Measurements from ENCODE around the gene IGSF9. TPM values are rescaled to one million over a fixed set of nuclear protein-coding genes. Genes with fewer than 3 reads are reported as not detected.

Gene IGSF9
- total and polyA plus RNA-seq, 3 experiments from 2014 or later = 0.04 to 0.11 TPM; not detected in 1

- Histone ChIP-seq H3K27me3 (ENCODE audit: insufficient read depth, low read length, poor library complexity, severe bottlenecking) (no peaks in the 10 kb centered on the region), H3K36me3 (ENCODE audit: insufficient read depth, low read length) (no peaks in the 10 kb centered on the region), H3K27ac (ENCODE audit: low read depth, low read length) (no peak overlapping the region), H3K9me3 (ENCODE audit: low read length) (no peaks in the 10 kb centered on the region), H3K4me1 (ENCODE audit: insufficient read depth, low read length) (no peaks in the 10 kb centered on the region), H3K4me3 (ENCODE audit: low read length) (no peak overlapping the region)
- no peak overlapping the region for H3K4me3 Mint-ChIP-seq
- CTCF ChIA-PET = no interaction called here
- H3K4me1 Mint-ChIP-seq = no peaks in the 10 kb centered on the region
- POLR2A ChIA-PET = no interaction called here
- no peak overlapping the region for H3K27ac Mint-ChIP-seq
- no peaks in the 10 kb centered on the region for H3K9me3 Mint-ChIP-seq
- DNase-seq = no peak
- H3K36me3 Mint-ChIP-seq = no peaks in the 10 kb centered on the region
- H3K27me3 Mint-ChIP-seq = peaks cover 11 to 52% of the 10 kb centered on the region in 2 donors
Observed at GRCh38 chr1:159980786-159981185, 35.4 kb upstream of the IGSF9 start.

GRCh38 chr1:159980076-159980475 lies 34.7 kb upstream of the IGSF9 start:
- no peaks in the 10 kb centered on the region for H3K4me1 ChIP-seq (ENCODE audit: insufficient read depth, low read length)
- Mint-ChIP-seq H3K27ac (no peak overlapping the region), H3K9me3 (no peaks in the 10 kb centered on the region), H3K4me1 (no peaks in the 10 kb centered on the region), H3K27me3 (peaks cover 11 to 49% of the 10 kb centered on the region in 2 donors), H3K4me3 (no peak overlapping the region), H3K36me3 (no peaks in the 10 kb centered on the region)
- H3K9me3 ChIP-seq (ENCODE audit: low read length) = no peaks in the 10 kb centered on the region
- H3K36me3 ChIP-seq (ENCODE audit: insufficient read depth, low read length) = no peaks in the 10 kb centered on the region
- ChIA-PET CTCF (no interaction called here), POLR2A (no interaction called here)
- no peak overlapping the region for H3K27ac ChIP-seq (ENCODE audit: low read depth, low read length)
- DNase-seq = no peak
- H3K27me3 ChIP-seq (ENCODE audit: insufficient read depth, low read length, poor library complexity, severe bottlenecking) = no peaks in the 10 kb centered on the region
- H3K4me3 ChIP-seq (ENCODE audit: low read length) = no peak overlapping the region

GRCh38 chr1:159979257-159979656 lies 33.8 kb upstream of the IGSF9 start:
- CTCF ChIA-PET = no interaction called here
- H3K27me3 ChIP-seq (ENCODE audit: insufficient read depth, low read length, poor library complexity, severe bottlenecking) = no peaks in the 10 kb centered on the region
- H3K4me1 ChIP-seq (ENCODE audit: insufficient read depth, low read length) = no peaks in the 10 kb centered on the region
- H3K36me3 ChIP-seq (ENCODE audit: insufficient read depth, low read length) = no peaks in the 10 kb centered on the region
- H3K27ac Mint-ChIP-seq = no peak overlapping the region
- H3K27me3 Mint-ChIP-seq = peaks cover 11 to 45% of the 10 kb centered on the region in 2 donors
- POLR2A ChIA-PET = no interaction called here
- no peaks in the 10 kb centered on the region for H3K9me3 Mint-ChIP-seq
- H3K4me1 Mint-ChIP-seq = no peaks in the 10 kb centered on the region
- H3K27ac ChIP-seq (ENCODE audit: low read depth, low read length) = no peak overlapping the region
- no peak overlapping the region for H3K4me3 ChIP-seq (ENCODE audit: low read length)
- DNase-seq = no peak
- H3K36me3 Mint-ChIP-seq = no peaks in the 10 kb centered on the region
- H3K4me3 Mint-ChIP-seq = no peak overlapping the region
- H3K9me3 ChIP-seq (ENCODE audit: low read length) = no peaks in the 10 kb centered on the region

- no peaks in the 10 kb centered on the region for H3K4me1 ChIP-seq (ENCODE audit: insufficient read depth, low read length)
- no peak overlapping the region for H3K27ac Mint-ChIP-seq
- no peaks in the 10 kb centered on the region for H3K36me3 Mint-ChIP-seq
- H3K36me3 ChIP-seq (ENCODE audit: insufficient read depth, low read length) = no peaks in the 10 kb centered on the region
- CTCF ChIA-PET = interaction anchor here (2.1 kb wide), 1 partner anchor 30 kb away, joined by 7 read pairs; no protein-coding TSS in a partner anchor
- H3K27me3 Mint-ChIP-seq = peaks cover 11 to 39% of the 10 kb centered on the region in 2 donors
- H3K27ac ChIP-seq (ENCODE audit: low read depth, low read length) = no peak overlapping the region
- no peaks in the 10 kb centered on the region for H3K9me3 ChIP-seq (ENCODE audit: low read length)
- POLR2A ChIA-PET = no interaction called here
- no peaks in the 10 kb centered on the region for H3K27me3 ChIP-seq (ENCODE audit: insufficient read depth, low read length, poor library complexity, severe bottlenecking)
- H3K9me3 Mint-ChIP-seq = no peaks in the 10 kb centered on the region
- DNase-seq = no peak
- no peak overlapping the region for H3K4me3 ChIP-seq (ENCODE audit: low read length)
- H3K4me3 Mint-ChIP-seq = no peak overlapping the region
- H3K4me1 Mint-ChIP-seq = no peaks in the 10 kb centered on the region
Observed at GRCh38 chr1:159978107-159978398, 32.6 kb upstream of the IGSF9 start.

GRCh38 chr1:159977364-159978106 lies 32.1 kb upstream of the IGSF9 start:
- Mint-ChIP-seq H3K4me1 (no peaks in the 10 kb centered on the region), H3K27ac (no peak overlapping the region), H3K4me3 (no peak overlapping the region), H3K36me3 (no peaks in the 10 kb centered on the region), H3K9me3 (no peaks in the 10 kb centered on the region), H3K27me3 (peaks cover 9 to 37% of the 10 kb centered on the region in 2 donors)
- ChIA-PET POLR2A (no interaction called here), CTCF (interaction anchor here (2.1 kb wide), 1 partner anchor 31 kb away, joined by 7 read pairs; no protein-coding TSS in a partner anchor)
- no peaks in the 10 kb centered on the region for H3K9me3 ChIP-seq (ENCODE audit: low read length)
- H3K4me3 ChIP-seq (ENCODE audit: low read length) = no peak overlapping the region
- no peaks in the 10 kb centered on the region for H3K4me1 ChIP-seq (ENCODE audit: insufficient read depth, low read length)
- no peak for DNase-seq
- H3K27ac ChIP-seq (ENCODE audit: low read depth, low read length) = no peak overlapping the region
- no peaks in the 10 kb centered on the region for H3K27me3 ChIP-seq (ENCODE audit: insufficient read depth, low read length, poor library complexity, severe bottlenecking)
- no peaks in the 10 kb centered on the region for H3K36me3 ChIP-seq (ENCODE audit: insufficient read depth, low read length)

- POLR2A ChIA-PET = no interaction called here
- CTCF ChIA-PET = no interaction called here
- no peak overlapping the region for H3K4me3 Mint-ChIP-seq
Observed at GRCh38 chr1:159974350-159974965, 29.0 kb upstream of the IGSF9 start.

GRCh38 chr1:159973350-159973940 lies 28.0 kb upstream of the IGSF9 start:
- DNase-seq = no peak
- Mint-ChIP-seq H3K36me3 (no peaks in the 10 kb centered on the region), H3K9me3 (peaks cover 0 to 1% (median 0%) of the 10 kb centered on the region in 5 donors), H3K4me3 (no peak overlapping the region), H3K4me1 (no peaks in the 10 kb centered on the region), H3K27me3 (peaks cover 12 to 38% of the 10 kb centered on the region in 2 donors), H3K27ac (no peak overlapping the region)
- Histone ChIP-seq H3K9me3 (ENCODE audit: low read length) (no peaks in the 10 kb centered on the region), H3K27me3 (ENCODE audit: insufficient read depth, low read length, poor library complexity, severe bottlenecking) (peaks cover 9% of the 10 kb centered on the region), H3K36me3 (ENCODE audit: insufficient read depth, low read length) (no peaks in the 10 kb centered on the region), H3K4me3 (ENCODE audit: low read length) (no peak overlapping the region), H3K27ac (ENCODE audit: low read depth, low read length) (no peak overlapping the region), H3K4me1 (ENCODE audit: insufficient read depth, low read length) (no peaks in the 10 kb centered on the region)
- CTCF ChIA-PET = interaction anchor here (0.7 to 1.6 kb wide), 2 partner anchors 34 to 37 kb away, joined by 3 read pairs; no protein-coding TSS in a partner anchor
- POLR2A ChIA-PET = no interaction called here

More at GRCh38 chr1:159974350-159974965, 29.0 kb upstream of the IGSF9 start:
- Mint-ChIP-seq H3K36me3 (no peaks in the 10 kb centered on the region), H3K27me3 (peaks cover 6 to 39% of the 10 kb centered on the region in 2 donors), H3K4me1 (no peaks in the 10 kb centered on the region), H3K9me3 (no peaks in the 10 kb centered on the region), H3K27ac (no peak overlapping the region)
- no peaks in the 10 kb centered on the region for H3K36me3 ChIP-seq (ENCODE audit: insufficient read depth, low read length)
- H3K9me3 ChIP-seq (ENCODE audit: low read length) = no peaks in the 10 kb centered on the region
- H3K4me3 ChIP-seq (ENCODE audit: low read length) = no peak overlapping the region
- H3K4me1 ChIP-seq (ENCODE audit: insufficient read depth, low read length) = no peaks in the 10 kb centered on the region
- peaks cover 9% of the 10 kb centered on the region for H3K27me3 ChIP-seq (ENCODE audit: insufficient read depth, low read length, poor library complexity, severe bottlenecking)
- no peak overlapping the region for H3K27ac ChIP-seq (ENCODE audit: low read depth, low read length)
- no peak for DNase-seq

GRCh38 chr1:159972443-159973205 lies 27.2 kb upstream of the IGSF9 start:
- Histone ChIP-seq H3K27me3 (ENCODE audit: insufficient read depth, low read length, poor library complexity, severe bottlenecking) (peaks cover 9% of the 10 kb centered on the region), H3K27ac (ENCODE audit: low read depth, low read length) (no peak overlapping the region), H3K36me3 (ENCODE audit: insufficient read depth, low read length) (no peaks in the 10 kb centered on the region), H3K4me1 (ENCODE audit: insufficient read depth, low read length) (no peaks in the 10 kb centered on the region), H3K4me3 (ENCODE audit: low read length) (no peak overlapping the region), H3K9me3 (ENCODE audit: low read length) (no peaks in the 10 kb centered on the region)
- no peaks in the 10 kb centered on the region for H3K36me3 Mint-ChIP-seq
- peaks cover 0 to 1% (median 0%) of the 10 kb centered on the region in 5 donors for H3K9me3 Mint-ChIP-seq
- DNase-seq = no peak
- ChIA-PET POLR2A (no interaction called here), CTCF (interaction anchor here (1.6 kb wide), 1 partner anchor 36 kb away, joined by 3 read pairs; no protein-coding TSS in a partner anchor)
- no peak overlapping the region for H3K4me3 Mint-ChIP-seq
- H3K27ac Mint-ChIP-seq = no peak overlapping the region
- no peaks in the 10 kb centered on the region for H3K4me1 Mint-ChIP-seq
- H3K27me3 Mint-ChIP-seq = peaks cover 14 to 44% of the 10 kb centered on the region in 2 donors

All from CD8-positive, alpha-beta memory T cell (primary cell).